GM21447 (cell line): Measurements from ENCODE around the gene CCDC188.

Source experiments
- ATAC-seq: cut with Tn5 transposase; IDR thresholded peaks from one replicate; pipeline ENCODE4 v1.9.1; 2021; ENCODE audit not compliant: unreplicated experiment

CCDC188 gene

GRCh38 chr22:20151276-20151588 lies 377 bp upstream of the CCDC188 start:
- ATAC-seq, result no peak

GRCh38 chr22:20149257-20150250 lies 1.3 kb downstream of the CCDC188 start:
- ATAC-seq, result no peak

- ATAC-seq, result no peak
Measured at GRCh38 chr22:20148414-20148813, 2.4 kb downstream of the CCDC188 start.

- ATAC-seq, result no peak
Measured at GRCh38 chr22:20147237-20147988, 3.4 kb downstream of the CCDC188 start.

- no peak for ATAC-seq
Measured at GRCh38 chr22:20146777-20147176, 4.1 kb downstream of the CCDC188 start.

GRCh38 chr22:20145832-20146223 lies 5.0 kb downstream of the CCDC188 start:
- ATAC-seq, result no peak

GRCh38 chr22:20145206-20145831 lies 5.5 kb downstream of the CCDC188 start:
- no peak for ATAC-seq

GRCh38 chr22:20143883-20144665 lies 6.8 kb downstream of the CCDC188 start:
- no peak for ATAC-seq

GRCh38 chr22:20142711-20143621 lies 7.9 kb downstream of the CCDC188 start:
- ATAC-seq, result no peak

GRCh38 chr22:20141186-20142077 lies 9.4 kb downstream of the CCDC188 start:
- ATAC-seq, result no peak

- ATAC-seq, result no peak
Measured at GRCh38 chr22:20140521-20140964, 10.3 kb downstream of the CCDC188 start.

- ATAC-seq, result no peak
Measured at GRCh38 chr22:20140107-20140445, 10.8 kb downstream of the CCDC188 start.

- ATAC-seq, result no peak
Measured at GRCh38 chr22:20139391-20140106, 11.3 kb downstream of the CCDC188 start.

GRCh38 chr22:20138868-20139267 lies 12.0 kb downstream of the CCDC188 start:
- ATAC-seq, result no peak

GRCh38 chr22:20138417-20138738 lies 12.5 kb downstream of the CCDC188 start:
- ATAC-seq, result no peak

- ATAC-seq, result no peak
Measured at GRCh38 chr22:20137671-20138416, 13.0 kb downstream of the CCDC188 start.

GRCh38 chr22:20137113-20137512 lies 13.7 kb downstream of the CCDC188 start:
- ATAC-seq, result no peak

GRCh38 chr22:20136603-20136873 lies 14.3 kb downstream of the CCDC188 start:
- no peak for ATAC-seq
